Natural killer cell treated with Interleukin-12 subunit alpha and Interleukin-12 subunit beta and Interleukin-15 and Interleukin-18, amount 100 ng/mL, for 72 hours (primary cell): Measurements from ENCODE around the gene EIF4A3. TPM values are rescaled to one million over a fixed set of nuclear protein-coding genes. Genes with fewer than 3 reads are reported as not detected.
"Not testable (repeated sequence)": the region's sequence is repeated elsewhere in the genome, so short reads cannot be mapped to it uniquely, and the experiment has no call there.

Experiments
- ATAC-seq, 2 donors: fragments of 150-1000 bp; cut with Tn5 transposase in 1 of 2; sonication (Bioruptor Pico), chemical (Tn5 transposase) in 1 of 2; 2 replicates each; pipeline ENCODE4 v1.10.0; 2021
- DNase-seq: peaks from one replicate; pipeline ENCODE4 v3.0.0; 2022; ENCODE audit warnings: low spot score
- H3K27ac Mint-ChIP-seq, 2 donors: 1 replicate in 1 of 2; 2 replicates in 1 of 2; pipeline ENCODE4 v1.8.0; 2022; ENCODE audit warnings: mixed read lengths in 2 of 2, mild to moderate bottlenecking in 1 of 2, moderate library complexity in 1 of 2
- H3K27me3 Mint-ChIP-seq, 2 donors: 1 replicate in 1 of 2; 2 replicates in 1 of 2; pipeline ENCODE4 v1.8.0; 2022; ENCODE audit warnings: mixed read lengths in 2 of 2
- H3K36me3 Mint-ChIP-seq: one replicate; pipeline ENCODE4 v1.8.0; 2022; ENCODE audit warnings: mixed read lengths
- H3K4me1 Mint-ChIP-seq, 2 donors: 1 replicate in 1 of 2; 2 replicates in 1 of 2; pipeline ENCODE4 v1.8.0; 2022; ENCODE audit warnings: low read depth in 2 of 2, mixed read lengths in 2 of 2, mild to moderate bottlenecking in 1 of 2
- H3K4me3 Mint-ChIP-seq: one replicate; pipeline ENCODE4 v1.8.0; 2022; ENCODE audit warnings: mixed read lengths
- H3K9me3 Mint-ChIP-seq: 2 replicates; pipeline ENCODE4 v1.8.0; 2022; ENCODE audit warnings: mixed read lengths
- total RNA-seq, 2 donors: library from RNA; stranded (reverse); gene quantifications; one replicate each; pipeline ENCODE4 v1.2.3, GENCODE V29; 2022

The EIF4A3 gene
- total RNA-seq, 2 donors from 2014 or later, result 134 to 155 TPM

GRCh38 chr17:80163336-80163735 lies 16.4 kb upstream of the EIF4A3 start:
- Mint-ChIP-seq H3K27me3 (peaks cover 3 to 19% of the 10 kb centered on the region in 2 donors), H3K36me3 (no peaks in the 10 kb centered on the region), H3K9me3 (no peaks in the 10 kb centered on the region), H3K4me1 (peaks cover 0 to 6% of the 10 kb centered on the region in 2 donors), H3K4me3 (no peak overlapping the region), H3K27ac (no peak overlapping the region)
- ATAC-seq (no peak), DNase-seq (no peak)

GRCh38 chr17:80160536-80160935 lies 13.6 kb upstream of the EIF4A3 start:
- Mint-ChIP-seq H3K36me3 (peaks cover 5% of the 10 kb centered on the region), H3K4me1 (peaks cover 0 to 6% of the 10 kb centered on the region in 2 donors), H3K4me3 (peak overlapping the region; percentile 23), H3K27me3 (peaks cover 3 to 19% of the 10 kb centered on the region in 2 donors), H3K27ac (peak overlapping the region in 1 of 2 donors; percentile 52), H3K9me3 (no peaks in the 10 kb centered on the region)
- no peak for DNase-seq
- ATAC-seq, result no peak

- Mint-ChIP-seq H3K36me3 (peaks cover 5% of the 10 kb centered on the region), H3K4me3 (no peak overlapping the region), H3K27me3 (peaks cover 3 to 19% of the 10 kb centered on the region in 2 donors), H3K4me1 (peaks cover 0 to 6% of the 10 kb centered on the region in 2 donors), H3K9me3 (peaks cover 3% of the 10 kb centered on the region), H3K27ac (no peak overlapping the region)
- ATAC-seq (no peak), DNase-seq (no peak)
These were observed 11.9 kb upstream of the EIF4A3 start for GRCh38 chr17:80158846-80159245.

GRCh38 chr17:80155600-80155999 lies 8.7 kb upstream of the EIF4A3 start:
- H3K27ac Mint-ChIP-seq, ATAC-seq, DNase-seq, H3K9me3 Mint-ChIP-seq, H3K4me3 Mint-ChIP-seq, H3K36me3 Mint-ChIP-seq: not testable (repeated sequence)
- Mint-ChIP-seq H3K27me3 (peaks cover 3 to 16% of the 10 kb centered on the region in 2 donors), H3K4me1 (peaks cover 11 to 14% of the 10 kb centered on the region in 2 donors)

GRCh38 chr17:80154166-80154565 lies 7.2 kb upstream of the EIF4A3 start:
- H3K4me1 Mint-ChIP-seq, result peaks cover 11% of the 10 kb centered on the region in 2 donors
- H3K27ac Mint-ChIP-seq, result no peak overlapping the region
- H3K27me3 Mint-ChIP-seq, result peaks cover 0 to 1% of the 10 kb centered on the region in 2 donors
- ATAC-seq (no peak), DNase-seq (no peak)
- H3K36me3 Mint-ChIP-seq, result peaks cover 5% of the 10 kb centered on the region
- no peak overlapping the region for H3K4me3 Mint-ChIP-seq
- H3K9me3 Mint-ChIP-seq, result peaks cover 3% of the 10 kb centered on the region

- peaks cover 14 to 16% of the 10 kb centered on the region in 2 donors for H3K4me1 Mint-ChIP-seq
- ATAC-seq (no peak), DNase-seq (no peak)
- H3K27me3 Mint-ChIP-seq, result no peaks in the 10 kb centered on the region
- H3K4me3 Mint-ChIP-seq, result no peak overlapping the region
- peaks cover 3% of the 10 kb centered on the region for H3K9me3 Mint-ChIP-seq
- peaks cover 5% of the 10 kb centered on the region for H3K36me3 Mint-ChIP-seq
- peak overlapping the region; percentile 35 to 58 for H3K27ac Mint-ChIP-seq
These were observed 6.1 kb upstream of the EIF4A3 start for GRCh38 chr17:80153004-80153403.

- Mint-ChIP-seq H3K9me3 (peaks cover 3% of the 10 kb centered on the region), H3K4me3 (peak overlapping the region; percentile 3), H3K27ac (peak overlapping the region; percentile 35 to 58), H3K36me3 (peaks cover 5% of the 10 kb centered on the region), H3K4me1 (peaks cover 15 to 17% of the 10 kb centered on the region in 2 donors), H3K27me3 (no peaks in the 10 kb centered on the region)
- DNase-seq, result no peak
- peak in 1 of 2 donors; percentile 41 for ATAC-seq
These were observed 5.3 kb upstream of the EIF4A3 start for GRCh38 chr17:80152081-80152702.

GRCh38 chr17:80151333-80151732 lies 4.4 kb upstream of the EIF4A3 start:
- Mint-ChIP-seq H3K27ac (no peak overlapping the region), H3K27me3 (no peaks in the 10 kb centered on the region), H3K4me1 (peaks cover 18 to 19% of the 10 kb centered on the region in 2 donors), H3K36me3 (peaks cover 6% of the 10 kb centered on the region), H3K4me3 (no peak overlapping the region), H3K9me3 (peaks cover 3% of the 10 kb centered on the region)
- ATAC-seq (no peak), DNase-seq (no peak)

GRCh38 chr17:80146121-80147034 lies 550 bp downstream of the EIF4A3 start:
- no peak for DNase-seq
- Mint-ChIP-seq H3K36me3 (peaks cover 17% of the 10 kb centered on the region), H3K4me1 (peaks cover 22 to 32% of the 10 kb centered on the region in 2 donors)

GRCh38 chr17:80145076-80146075 lies 1.6 kb downstream of the EIF4A3 start:
- DNase-seq (no peak), ATAC-seq (no peak)
- Mint-ChIP-seq H3K36me3 (peaks cover 21% of the 10 kb centered on the region), H3K4me3 (peak overlapping the region; percentile 95), H3K27me3 (no peaks in the 10 kb centered on the region), H3K9me3 (no peaks in the 10 kb centered on the region), H3K4me1 (peaks cover 22 to 28% of the 10 kb centered on the region in 2 donors), H3K27ac (peak overlapping the region; percentile 60 to 91)

More at GRCh38 chr17:80146121-80147034, 550 bp downstream of the EIF4A3 start:
- H3K4me3 Mint-ChIP-seq, result peak overlapping the region; percentile 95
- peak; percentile 13 to 63 for ATAC-seq
- H3K27me3 Mint-ChIP-seq, result no peaks in the 10 kb centered on the region
- peak overlapping the region; percentile 60 to 91 for H3K27ac Mint-ChIP-seq
- no peaks in the 10 kb centered on the region for H3K9me3 Mint-ChIP-seq

GRCh38 chr17:80142929-80143328 lies 4.0 kb downstream of the EIF4A3 start:
- no peaks in the 10 kb centered on the region for H3K27me3 Mint-ChIP-seq
- H3K9me3 Mint-ChIP-seq, result no peaks in the 10 kb centered on the region
- H3K27ac Mint-ChIP-seq, result no peak overlapping the region
- peaks cover 39% of the 10 kb centered on the region for H3K36me3 Mint-ChIP-seq
- no peak for ATAC-seq
- H3K4me3 Mint-ChIP-seq, result no peak overlapping the region
- H3K4me1 Mint-ChIP-seq, result peaks cover 17 to 28% of the 10 kb centered on the region in 2 donors
- DNase-seq, result no peak

- DNase-seq (no peak), ATAC-seq (no peak)
- Mint-ChIP-seq H3K4me1 (peaks cover 17 to 24% of the 10 kb centered on the region in 2 donors), H3K27ac (no peak overlapping the region), H3K36me3 (peaks cover 45% of the 10 kb centered on the region), H3K27me3 (no peaks in the 10 kb centered on the region), H3K9me3 (no peaks in the 10 kb centered on the region), H3K4me3 (no peak overlapping the region)
These were observed 5.3 kb downstream of the EIF4A3 start for GRCh38 chr17:80141463-80142165.
